Cardiac fibroblast (primary cell): ENCODE results near the gene MUC7.
"Not testable (repeated sequence)": the region's sequence is repeated elsewhere in the genome, so short reads cannot be mapped to it uniquely, and the experiment has no call there.

Experiments
- DNase-seq, 2 donors: peaks; one replicate each; pipeline versions ENCODE4 v3.0.0 to v3.0.0-alpha.2; 2010; ENCODE audit warnings: low read depth in 2 of 2
- H3K4me3 ChIP-seq, 2 donors: replicated peaks in 1 of 2; 1 replicate in 1 of 2; 2 replicates in 1 of 2; pipeline ENCODE4 v1.5.1; 2011; ENCODE audit warnings: low read depth in 2 of 2, low read length in 2 of 2, mild to moderate bottlenecking in 2 of 2, moderate library complexity in 1 of 2
- TF ChIP-seq, protein P1 (sequence below): IDR thresholded peaks from one replicate; pipeline ENCODE4 v1.5.1; 2011; ENCODE audit warnings: low read depth, mild to moderate bottlenecking, low read length, inconsistent platforms

MUC7 gene

DNA sequence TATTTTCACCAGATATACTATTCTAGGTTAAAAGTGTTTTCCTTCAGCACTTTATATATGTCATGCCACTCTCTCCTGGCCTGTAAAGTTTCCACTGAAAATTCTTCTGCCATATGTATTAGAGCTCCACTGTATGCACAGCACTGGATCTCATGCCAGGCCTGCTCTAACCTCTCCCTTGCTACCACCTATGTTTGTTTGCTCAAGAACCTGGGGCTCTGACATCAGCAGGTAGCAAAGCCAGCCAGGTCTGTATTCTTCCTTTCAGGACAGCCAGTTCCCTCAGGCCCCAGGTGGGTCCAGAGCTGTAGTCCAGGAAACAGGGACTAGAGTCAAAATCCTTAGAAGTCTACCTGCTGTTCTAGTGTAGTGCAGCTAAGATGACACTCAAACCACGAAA is 19.1 kb upstream of the MUC7 start:
- DNase-seq: no peak
- TF ChIP-seq, protein P1, sequence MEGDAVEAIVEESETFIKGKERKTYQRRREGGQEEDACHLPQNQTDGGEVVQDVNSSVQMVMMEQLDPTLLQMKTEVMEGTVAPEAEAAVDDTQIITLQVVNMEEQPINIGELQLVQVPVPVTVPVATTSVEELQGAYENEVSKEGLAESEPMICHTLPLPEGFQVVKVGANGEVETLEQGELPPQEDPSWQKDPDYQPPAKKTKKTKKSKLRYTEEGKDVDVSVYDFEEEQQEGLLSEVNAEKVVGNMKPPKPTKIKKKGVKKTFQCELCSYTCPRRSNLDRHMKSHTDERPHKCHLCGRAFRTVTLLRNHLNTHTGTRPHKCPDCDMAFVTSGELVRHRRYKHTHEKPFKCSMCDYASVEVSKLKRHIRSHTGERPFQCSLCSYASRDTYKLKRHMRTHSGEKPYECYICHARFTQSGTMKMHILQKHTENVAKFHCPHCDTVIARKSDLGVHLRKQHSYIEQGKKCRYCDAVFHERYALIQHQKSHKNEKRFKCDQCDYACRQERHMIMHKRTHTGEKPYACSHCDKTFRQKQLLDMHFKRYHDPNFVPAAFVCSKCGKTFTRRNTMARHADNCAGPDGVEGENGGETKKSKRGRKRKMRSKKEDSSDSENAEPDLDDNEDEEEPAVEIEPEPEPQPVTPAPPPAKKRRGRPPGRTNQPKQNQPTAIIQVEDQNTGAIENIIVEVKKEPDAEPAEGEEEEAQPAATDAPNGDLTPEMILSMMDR: no peak
- H3K4me3 ChIP-seq: no peak overlapping the region

DNA sequence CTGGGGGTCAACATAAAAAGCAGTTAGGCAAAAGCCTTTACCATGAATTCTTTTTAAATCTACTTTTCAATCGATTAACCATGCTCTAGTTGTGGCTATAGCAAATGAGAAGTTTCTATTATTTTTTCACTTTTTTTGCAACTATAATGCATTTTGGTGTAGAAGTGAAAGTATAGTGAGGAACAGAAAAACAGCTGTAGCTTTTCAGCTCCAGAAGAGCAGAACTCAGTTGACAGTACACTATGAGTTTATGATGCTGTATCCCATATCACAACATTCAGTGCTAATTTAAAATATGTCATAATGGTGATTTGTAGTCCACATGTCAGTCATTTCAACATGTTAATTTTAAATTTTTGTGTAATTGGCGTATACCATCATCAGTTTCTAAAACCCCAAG is 8.7 kb upstream of the MUC7 start:
- TF ChIP-seq, protein P1: no peak
- DNase-seq: no peak

DNA sequence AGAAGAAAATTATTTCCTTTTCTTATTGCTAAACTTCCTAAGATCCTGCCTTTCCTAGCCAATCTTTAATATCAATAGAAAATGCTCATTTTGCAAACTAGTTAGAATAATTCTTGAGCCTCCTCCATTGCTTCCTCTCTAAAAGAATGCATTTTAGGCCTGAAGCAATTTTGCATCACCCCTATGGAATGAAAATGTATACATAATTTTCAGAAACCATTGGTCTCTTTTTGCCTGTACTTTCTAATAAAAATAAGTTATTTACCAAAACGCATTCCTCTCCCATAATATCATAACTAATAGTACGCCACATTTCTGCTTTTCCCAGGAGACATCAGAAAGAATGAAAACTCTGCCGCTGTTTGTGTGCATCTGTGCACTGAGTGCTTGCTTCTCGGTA is 1.7 kb downstream of the MUC7 start:
- no peak overlapping the region for H3K4me3 ChIP-seq
- DNase-seq: peak in 1 of 2 donors; percentile 2
- TF ChIP-seq, protein P1: no peak

More for the DNA sequence above, 8.7 kb upstream of the MUC7 start:
- H3K4me3 ChIP-seq: no peak overlapping the region

DNA sequence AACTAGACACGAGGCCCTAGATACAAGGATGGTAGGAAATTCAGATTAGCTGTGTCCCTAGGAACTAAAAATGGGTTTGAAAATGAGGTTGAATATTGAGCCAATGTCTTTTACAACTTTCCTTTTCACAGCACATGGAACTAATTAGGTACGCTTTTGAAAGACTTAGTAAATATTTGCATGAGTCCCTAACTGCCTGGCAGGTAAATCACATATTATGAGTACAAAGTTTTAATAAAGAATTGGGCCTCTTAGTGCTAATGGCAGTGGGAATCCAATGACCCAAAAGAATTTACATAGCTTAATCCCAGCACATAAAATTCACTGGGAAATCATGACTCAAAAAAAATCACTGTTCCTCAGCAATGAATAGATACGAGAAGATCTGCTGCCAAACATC is 16.8 kb downstream of the MUC7 start:
- DNase-seq: no peak
- TF ChIP-seq, protein P1: no peak
- no peak overlapping the region for H3K4me3 ChIP-seq

DNA sequence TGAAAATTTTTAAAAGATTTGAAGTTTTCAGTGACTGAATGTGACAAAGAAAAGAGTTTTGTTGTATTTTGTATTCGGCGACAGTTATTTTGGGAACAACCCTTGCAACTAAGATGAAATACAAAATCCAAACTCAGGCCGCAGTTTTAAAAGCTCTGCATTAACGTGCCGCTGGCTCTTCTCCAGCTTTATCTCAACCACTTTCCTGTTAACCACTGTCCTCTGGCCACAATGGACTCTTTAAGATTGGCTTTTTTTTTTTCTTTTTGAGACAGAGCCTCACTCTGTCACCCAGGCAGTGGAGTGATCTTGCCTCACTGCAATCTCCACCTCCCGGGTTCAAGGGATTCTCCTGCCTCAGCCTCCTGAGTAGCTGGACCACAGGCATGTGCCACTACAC is 24.2 kb downstream of the MUC7 start:
- TF ChIP-seq, protein P1: no peak
- no peak for DNase-seq

DNA sequence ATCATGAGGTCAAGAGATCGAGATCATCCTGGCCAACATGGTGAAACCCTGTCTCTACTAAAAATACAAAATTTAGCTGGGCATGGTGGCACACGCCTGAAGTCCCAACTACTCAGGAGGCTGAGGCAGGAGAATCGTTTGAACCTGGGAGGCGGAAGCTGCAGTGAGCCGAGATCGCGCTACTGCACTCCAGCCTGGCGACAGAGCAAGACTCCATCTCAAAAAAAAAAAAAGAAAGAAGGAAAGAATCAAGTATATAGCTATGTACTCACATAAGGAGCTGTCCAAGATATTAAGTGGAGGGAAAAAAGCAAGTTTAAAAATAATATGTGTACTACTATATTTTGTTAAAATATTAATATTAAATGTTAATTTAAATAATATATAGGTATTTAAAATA is 29.8 kb downstream of the MUC7 start:
- DNase-seq, H3K4me3 ChIP-seq: not testable (repeated sequence)

More for the DNA sequence above, 24.2 kb downstream of the MUC7 start:
- H3K4me3 ChIP-seq: no peak overlapping the region

DNA sequence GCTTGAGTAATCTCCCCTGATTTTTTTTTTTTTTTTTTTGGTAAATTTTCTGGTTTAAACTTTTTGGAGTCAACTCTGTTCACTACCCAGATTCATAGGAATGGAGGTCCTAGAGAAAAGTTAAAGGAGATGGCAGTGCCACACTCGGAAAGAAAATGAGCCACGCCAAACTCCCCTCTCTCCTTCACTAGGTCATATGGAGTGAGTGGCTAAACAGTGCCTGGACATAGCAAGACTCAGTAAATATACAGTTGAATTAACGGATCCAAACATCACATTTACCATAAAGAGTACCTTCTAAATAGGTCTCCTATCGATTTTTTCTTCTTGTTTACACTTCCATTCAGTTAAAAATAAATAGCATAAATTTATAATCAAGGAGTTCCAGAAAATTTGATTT is 32.7 kb downstream of the MUC7 start:
- no peak for DNase-seq
- TF ChIP-seq, protein P1: no peak
- H3K4me3 ChIP-seq: no peak overlapping the region
